Cardiac muscle cell (in vitro differentiated cells and primary cell): ENCODE measurements around the gene ZNF771. TPM values are rescaled to one million over a fixed set of nuclear protein-coding genes. Genes with fewer than 3 reads are reported as not detected.

Experiments used
- DNase-seq, 2 donors: peaks; one replicate each; pipeline versions ENCODE4 v3.0.0 to v3.0.0-alpha.2; 2010 to 2017; ENCODE audit warnings: low read depth in 1 of 2, low spot score in 1 of 2
- H3K27ac ChIP-seq: fragments of 200-600 bp; sonication (generic); 2 replicates; pipeline ENCODE4 v1.5.1; 2016
- H3K27me3 ChIP-seq: fragments of 200-600 bp; sonication (generic); 2 replicates; pipeline ENCODE4 v1.6.0; 2016; ENCODE audit warnings: control low read depth
- H3K36me3 ChIP-seq: fragments of 200-600 bp; sonication (generic); 2 replicates; pipeline ENCODE4 v1.5.1; 2016; ENCODE audit warnings: control low read depth
- H3K4me1 ChIP-seq: fragments of 200-600 bp; sonication (generic); 2 replicates; pipeline ENCODE4 v1.8.1; 2017; ENCODE audit warnings: low read depth, mild to moderate bottlenecking, mixed run types
- H3K4me3 ChIP-seq: fragments of 200-600 bp; sonication (generic); 2 replicates; pipeline ENCODE4 v1.5.1; 2016; ENCODE audit warnings: mild to moderate bottlenecking
- H3K9me3 ChIP-seq: fragments of 200-600 bp; sonication (generic); 2 replicates; pipeline ENCODE4 v1.5.1; 2017; ENCODE audit warnings: low read depth, mild to moderate bottlenecking, control low read depth
- polyA plus RNA-seq: library from polyadenylated mRNA; unstranded; fragments of >200 nt; fragmentation: Nextera tagmentation; extraction: Ambion mirVana; gene quantifications from 2 replicates; pipeline ENCODE4 v1.2.1, GENCODE V29; 2016
- total RNA-seq: library from RNA; depleted of rRNA; stranded (reverse); fragments of >200 nt; gene quantifications from 2 replicates; pipeline ENCODE4 v1.2.3, GENCODE V29; 2016
- TF ChIP-seq, protein P1 (sequence below): IDR thresholded peaks from 2 replicates; pipeline ENCODE4 v1.5.1; 2012; ENCODE audit warnings: low read depth, mild to moderate bottlenecking, low read length

ZNF771 gene
- total and polyA plus RNA-seq, 2 experiments from 2014 or later: 31.5 to 36.1 TPM

- TF ChIP-seq, protein P1, sequence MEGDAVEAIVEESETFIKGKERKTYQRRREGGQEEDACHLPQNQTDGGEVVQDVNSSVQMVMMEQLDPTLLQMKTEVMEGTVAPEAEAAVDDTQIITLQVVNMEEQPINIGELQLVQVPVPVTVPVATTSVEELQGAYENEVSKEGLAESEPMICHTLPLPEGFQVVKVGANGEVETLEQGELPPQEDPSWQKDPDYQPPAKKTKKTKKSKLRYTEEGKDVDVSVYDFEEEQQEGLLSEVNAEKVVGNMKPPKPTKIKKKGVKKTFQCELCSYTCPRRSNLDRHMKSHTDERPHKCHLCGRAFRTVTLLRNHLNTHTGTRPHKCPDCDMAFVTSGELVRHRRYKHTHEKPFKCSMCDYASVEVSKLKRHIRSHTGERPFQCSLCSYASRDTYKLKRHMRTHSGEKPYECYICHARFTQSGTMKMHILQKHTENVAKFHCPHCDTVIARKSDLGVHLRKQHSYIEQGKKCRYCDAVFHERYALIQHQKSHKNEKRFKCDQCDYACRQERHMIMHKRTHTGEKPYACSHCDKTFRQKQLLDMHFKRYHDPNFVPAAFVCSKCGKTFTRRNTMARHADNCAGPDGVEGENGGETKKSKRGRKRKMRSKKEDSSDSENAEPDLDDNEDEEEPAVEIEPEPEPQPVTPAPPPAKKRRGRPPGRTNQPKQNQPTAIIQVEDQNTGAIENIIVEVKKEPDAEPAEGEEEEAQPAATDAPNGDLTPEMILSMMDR: no peak
- H3K36me3 ChIP-seq: no peaks in the 10 kb centered on the region
- peaks cover 38% of the 10 kb centered on the region for H3K4me1 ChIP-seq
- peak overlapping the region; percentile 93 for H3K27ac ChIP-seq
- H3K9me3 ChIP-seq: no peaks in the 10 kb centered on the region
- peak in 1 of 2 donors; percentile 32 for DNase-seq
- H3K4me3 ChIP-seq: no peak overlapping the region
- no peaks in the 10 kb centered on the region for H3K27me3 ChIP-seq
These were observed 35.2 kb upstream of the ZNF771 start for GRCh38 chr16:30372038-30372712.

- H3K27ac ChIP-seq: peak overlapping the region; percentile 93
- no peaks in the 10 kb centered on the region for H3K9me3 ChIP-seq
- no peak for DNase-seq
- no peaks in the 10 kb centered on the region for H3K36me3 ChIP-seq
- H3K27me3 ChIP-seq: no peaks in the 10 kb centered on the region
- H3K4me3 ChIP-seq: no peak overlapping the region
- peaks cover 37% of the 10 kb centered on the region for H3K4me1 ChIP-seq
- TF ChIP-seq, protein P1: no peak
These were observed 34.7 kb upstream of the ZNF771 start for GRCh38 chr16:30372725-30373124.

- Histone ChIP-seq H3K27ac (no peak within 1 kb of the TSS), H3K27me3 (no peaks in the 10 kb centered on the region), H3K4me3 (no peak within 1 kb of the TSS), H3K36me3 (no peaks in the 10 kb centered on the region), H3K4me1 (peaks cover 25% of the 10 kb centered on the region), H3K9me3 (no peaks in the 10 kb centered on the region)
- TF ChIP-seq, protein P1: no peak
- no peak for DNase-seq
These were observed 32.9 kb upstream of the ZNF771 start, which contains the start of gene MYL11 for GRCh38 chr16:30374538-30374937. Gene MYL11 (plus strand): TSS chr16:30374802. CDS start chr16:30374858, 56 bp downstream.

DNA sequence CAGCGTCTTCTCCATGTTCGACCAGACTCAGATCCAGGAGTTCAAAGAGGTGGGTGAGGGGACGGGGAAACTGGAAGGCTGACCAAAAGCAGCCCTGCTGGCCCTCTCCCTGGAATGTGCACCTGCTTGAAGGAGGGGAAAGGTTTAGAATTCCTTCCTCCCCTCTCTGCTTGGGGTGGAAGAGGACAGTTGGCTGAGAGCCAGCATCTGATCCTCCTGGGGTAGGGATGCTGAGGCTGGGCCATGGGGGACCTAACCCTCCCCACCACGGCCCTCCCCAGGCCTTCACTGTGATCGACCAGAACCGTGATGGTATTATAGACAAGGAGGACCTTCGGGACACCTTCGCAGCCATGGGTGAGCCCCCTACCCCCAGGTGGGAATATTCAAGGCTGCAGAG, 31.5 kb upstream of the ZNF771 start:
- H3K27me3 ChIP-seq: no peaks in the 10 kb centered on the region
- H3K27ac ChIP-seq: no peak overlapping the region
- H3K9me3 ChIP-seq: no peaks in the 10 kb centered on the region
- TF ChIP-seq, protein P1: no peak
- no peak for DNase-seq
- H3K4me3 ChIP-seq: no peak overlapping the region
- no peaks in the 10 kb centered on the region for H3K36me3 ChIP-seq
- H3K4me1 ChIP-seq: peaks cover 25% of the 10 kb centered on the region

DNA sequence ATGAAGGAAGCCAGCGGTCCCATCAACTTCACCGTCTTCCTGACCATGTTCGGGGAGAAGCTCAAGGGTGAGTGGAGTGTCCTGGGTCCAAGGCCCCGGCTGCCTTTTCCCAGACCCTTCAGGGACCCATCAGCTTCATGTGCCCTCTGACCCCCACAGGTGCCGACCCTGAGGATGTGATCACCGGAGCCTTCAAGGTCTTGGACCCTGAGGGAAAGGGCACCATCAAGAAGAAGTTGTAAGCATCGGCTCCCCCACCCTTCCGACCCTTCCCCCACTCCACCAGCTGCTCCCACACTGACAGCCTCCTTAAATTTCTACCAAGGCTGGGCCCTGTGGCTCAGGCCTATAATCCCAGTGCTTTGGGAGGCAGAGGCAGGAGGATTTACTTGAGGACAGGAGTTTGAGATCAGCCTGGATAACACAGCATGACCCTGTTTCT, 30.9 kb upstream of the ZNF771 start:
- Histone ChIP-seq H3K27ac (peak overlapping the region; percentile 98), H3K9me3 (no peaks in the 10 kb centered on the region), H3K36me3 (no peaks in the 10 kb centered on the region), H3K4me3 (no peak overlapping the region), H3K4me1 (peaks cover 23% of the 10 kb centered on the region), H3K27me3 (no peaks in the 10 kb centered on the region)
- TF ChIP-seq, protein P1: no peak
- DNase-seq: no peak
